Smooth muscle cell of the brain vasculature (primary cell): ENCODE results near the gene CCDC107.

Experiments used
- DNase-seq: peaks from one replicate; pipeline ENCODE4 v3.0.0-alpha.2; 2012; ENCODE audit warnings: low read depth, low spot score

CCDC107 gene

DNA sequence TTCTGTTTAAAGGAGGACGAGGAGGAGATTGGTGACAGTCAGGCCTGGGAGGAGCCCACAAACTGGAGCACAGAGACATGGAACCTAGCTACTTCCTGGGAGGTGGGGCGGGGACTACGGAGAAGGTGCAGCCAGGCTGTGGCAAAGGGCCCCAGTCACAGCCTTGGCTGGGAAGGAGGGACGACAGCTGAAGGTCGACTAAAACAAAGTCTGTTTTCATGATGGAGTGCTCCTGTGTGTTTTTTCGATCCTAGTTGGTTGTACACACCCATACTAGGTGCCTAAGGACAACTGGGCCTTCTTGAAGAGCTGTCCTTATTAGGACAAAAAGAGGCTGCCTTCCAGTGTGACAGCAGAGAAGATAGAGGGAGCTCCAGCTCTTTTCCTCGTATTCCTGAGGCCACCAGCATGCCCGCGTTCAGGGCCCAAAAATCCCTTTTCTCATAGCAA, 2.9 kb downstream of the CCDC107 start:
- no peak for DNase-seq

DNA sequence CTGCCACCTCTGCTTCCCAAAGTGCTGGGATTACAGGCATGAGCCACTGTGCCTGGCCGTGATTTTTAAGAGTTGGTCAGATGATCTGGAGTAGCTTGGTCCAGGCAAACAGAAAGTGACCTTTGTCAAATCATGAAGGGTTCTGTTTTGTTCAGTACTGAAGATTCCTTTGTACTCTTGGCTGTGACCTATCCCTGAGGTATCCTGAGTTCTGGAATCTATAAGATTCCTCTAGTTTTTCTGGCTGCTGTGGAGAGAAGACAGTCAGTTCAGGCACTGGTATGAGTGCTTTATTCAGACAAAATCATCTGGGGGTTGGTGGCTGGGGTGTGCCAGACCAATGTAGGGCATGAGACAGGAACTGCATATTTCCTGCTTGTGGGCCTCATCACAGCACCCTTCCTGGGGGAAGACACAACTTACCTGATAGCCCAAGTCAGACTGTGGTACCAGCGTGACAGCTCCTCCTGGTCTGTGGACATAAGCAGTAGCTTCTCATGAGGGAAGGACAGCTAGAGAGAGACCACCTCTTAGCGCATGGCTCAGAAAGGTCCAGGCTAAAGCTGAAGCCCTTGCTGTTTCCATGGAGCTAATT, 3.8 kb downstream of the CCDC107 start:
- DNase-seq: no peak

DNA sequence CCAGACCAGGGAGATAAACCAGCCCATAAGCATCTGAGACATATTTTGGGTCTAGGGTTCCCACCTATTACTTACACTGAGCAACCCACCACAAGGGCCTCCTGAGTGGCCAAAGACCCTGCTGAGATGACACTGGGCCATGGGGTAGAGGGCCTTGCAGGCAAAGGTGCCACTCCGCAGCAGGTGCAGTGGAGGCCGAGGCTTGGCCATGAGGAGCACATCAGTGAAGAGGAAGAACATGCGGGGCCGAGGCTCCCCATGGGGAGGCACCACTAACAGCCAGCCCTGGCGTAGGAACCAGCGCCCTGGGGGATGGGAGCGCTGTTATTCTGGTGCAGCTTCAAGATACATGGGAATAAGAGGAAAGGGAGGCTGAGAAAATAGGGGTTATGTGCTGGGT, 4.3 kb downstream of the CCDC107 start:
- no peak for DNase-seq

DNA sequence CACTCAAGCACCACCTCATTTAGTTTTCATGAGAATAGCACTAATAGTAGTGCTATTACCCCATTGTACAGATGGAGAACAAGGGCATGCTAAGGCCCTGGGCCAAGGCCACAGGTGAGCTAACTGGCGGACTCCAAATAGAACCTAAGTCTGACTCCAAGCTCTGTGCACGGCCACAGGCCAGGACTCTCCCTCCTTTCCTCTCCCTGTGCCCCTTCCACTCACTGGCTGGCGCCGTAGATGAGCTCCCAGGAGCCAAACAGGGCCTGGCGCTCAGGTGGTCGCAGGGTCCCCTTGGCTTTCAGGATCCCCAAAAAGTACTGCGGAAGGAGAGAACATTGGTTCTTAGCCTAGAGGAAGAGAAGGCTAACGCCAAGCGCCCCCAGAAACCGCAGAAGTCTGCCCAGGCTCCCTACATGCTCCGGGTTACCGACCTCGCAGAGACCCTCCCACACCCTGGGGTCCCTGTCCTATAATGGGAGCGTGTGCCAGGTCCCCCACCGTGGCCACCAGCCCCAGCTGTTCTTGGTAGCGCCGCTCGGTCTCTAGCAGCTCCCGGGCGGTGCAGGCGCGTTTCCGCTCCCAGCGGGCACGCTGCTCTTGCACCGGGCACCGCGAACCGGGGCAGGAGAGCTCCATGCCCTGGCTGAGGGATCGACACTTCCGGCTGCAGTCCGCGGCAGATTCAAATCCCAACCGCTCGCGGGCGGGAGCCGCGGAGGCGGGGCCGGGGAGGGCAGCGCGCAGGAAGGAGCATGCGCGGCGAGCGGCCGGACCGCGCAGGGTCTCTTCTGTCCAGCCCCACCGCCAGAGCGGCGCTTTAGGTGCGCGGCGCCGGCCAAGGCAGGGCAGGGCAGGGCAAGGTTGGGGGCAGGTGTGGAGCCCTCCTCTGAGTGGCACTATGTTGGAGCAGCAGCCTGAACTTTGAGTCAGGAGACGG, 6.7 kb downstream of the CCDC107 start, which contains the start of gene ARHGEF39:
Gene ARHGEF39, minus strand, starts transcription at position 665 of the 940 bp plus-strand sequence. Its CDS starts 26 bp downstream, at position 639.
- no peak for DNase-seq

- DNase-seq: no peak
Observed at GRCh38 chr9:35665471-35665818, 7.4 kb downstream of the CCDC107 start.

- no peak for DNase-seq
Observed at GRCh38 chr9:35666045-35666444, 8.0 kb downstream of the CCDC107 start.

- no peak for DNase-seq
Observed at GRCh38 chr9:35666549-35666948, 8.5 kb downstream of the CCDC107 start.

GRCh38 chr9:35667939-35668338, 9.8 kb downstream of the CCDC107 start:
- DNase-seq: no peak

DNA sequence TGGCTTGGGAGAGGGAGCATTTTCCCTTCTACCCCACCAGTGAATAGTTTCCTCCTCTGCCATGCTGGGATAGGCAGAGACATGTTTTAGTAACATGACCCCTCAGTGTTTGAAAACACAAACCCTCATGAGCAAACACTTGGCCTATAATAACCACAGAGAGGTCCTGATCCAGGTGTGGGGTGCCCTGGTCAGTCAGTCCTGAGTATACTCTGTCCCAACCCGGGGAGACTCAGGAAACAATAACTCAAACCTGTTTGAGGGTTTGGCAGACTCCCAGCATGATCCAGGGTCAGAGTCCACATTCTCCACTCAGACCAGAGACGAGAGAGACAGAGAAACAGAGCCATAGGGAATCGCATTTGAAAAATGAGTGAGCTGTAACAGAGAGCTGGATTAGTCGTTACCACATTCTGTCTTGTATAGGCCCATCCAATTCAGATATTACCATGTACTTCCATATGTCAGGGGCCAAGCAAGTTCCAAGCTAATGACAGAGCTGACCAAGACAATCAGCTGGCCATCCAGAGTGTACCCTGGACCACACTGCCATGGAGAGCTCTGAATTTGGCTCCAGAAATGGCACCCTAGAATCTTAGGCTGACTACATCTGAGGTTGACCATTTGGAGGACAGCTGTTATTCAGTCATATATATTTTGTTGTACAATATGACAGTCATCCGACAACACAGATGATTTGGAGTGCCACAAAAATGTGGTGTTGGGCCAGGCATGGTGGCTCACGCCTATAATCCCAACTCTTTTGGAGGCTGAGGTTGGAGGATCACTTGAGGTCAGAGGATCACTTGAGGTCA, 11.4 kb downstream of the CCDC107 start:
- no peak for DNase-seq

- no peak for DNase-seq
Observed at GRCh38 chr9:35673132-35674024, 15.3 kb downstream of the CCDC107 start, which contains the start of gene CA9. Gene CA9, plus strand, starts transcription at chr9:35673928. Its CDS starts 32 bp downstream, at chr9:35673960.

GRCh38 chr9:35674025-35674361, 15.9 kb downstream of the CCDC107 start:
- no peak for DNase-seq

GRCh38 chr9:35675204-35675603, 17.1 kb downstream of the CCDC107 start:
- DNase-seq: no peak

DNA sequence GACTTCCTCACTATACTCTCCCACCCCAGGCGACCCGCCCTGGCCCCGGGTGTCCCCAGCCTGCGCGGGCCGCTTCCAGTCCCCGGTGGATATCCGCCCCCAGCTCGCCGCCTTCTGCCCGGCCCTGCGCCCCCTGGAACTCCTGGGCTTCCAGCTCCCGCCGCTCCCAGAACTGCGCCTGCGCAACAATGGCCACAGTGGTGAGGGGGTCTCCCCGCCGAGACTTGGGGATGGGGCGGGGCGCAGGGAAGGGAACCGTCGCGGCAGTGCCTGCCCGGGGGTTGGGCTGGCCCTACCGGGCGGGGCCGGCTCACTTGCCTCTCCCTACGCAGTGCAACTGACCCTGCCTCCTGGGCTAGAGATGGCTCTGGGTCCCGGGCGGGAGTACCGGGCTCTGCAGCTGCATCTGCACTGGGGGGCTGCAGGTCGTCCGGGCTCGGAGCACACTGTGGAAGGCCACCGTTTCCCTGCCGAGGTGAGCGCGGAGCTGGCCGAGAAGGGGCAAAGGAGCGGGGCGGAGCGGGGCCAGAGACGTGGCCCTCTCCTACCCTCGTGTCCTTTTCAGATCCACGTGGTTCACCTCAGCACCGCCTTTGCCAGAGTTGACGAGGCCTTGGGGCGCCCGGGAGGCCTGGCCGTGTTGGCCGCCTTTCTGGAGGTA, 17.8 kb downstream of the CCDC107 start:
- DNase-seq: no peak

- no peak for DNase-seq
Observed at GRCh38 chr9:35679091-35679490, 21.0 kb downstream of the CCDC107 start.

- DNase-seq: no peak
Observed at GRCh38 chr9:35679766-35680330, 21.8 kb downstream of the CCDC107 start.

DNA sequence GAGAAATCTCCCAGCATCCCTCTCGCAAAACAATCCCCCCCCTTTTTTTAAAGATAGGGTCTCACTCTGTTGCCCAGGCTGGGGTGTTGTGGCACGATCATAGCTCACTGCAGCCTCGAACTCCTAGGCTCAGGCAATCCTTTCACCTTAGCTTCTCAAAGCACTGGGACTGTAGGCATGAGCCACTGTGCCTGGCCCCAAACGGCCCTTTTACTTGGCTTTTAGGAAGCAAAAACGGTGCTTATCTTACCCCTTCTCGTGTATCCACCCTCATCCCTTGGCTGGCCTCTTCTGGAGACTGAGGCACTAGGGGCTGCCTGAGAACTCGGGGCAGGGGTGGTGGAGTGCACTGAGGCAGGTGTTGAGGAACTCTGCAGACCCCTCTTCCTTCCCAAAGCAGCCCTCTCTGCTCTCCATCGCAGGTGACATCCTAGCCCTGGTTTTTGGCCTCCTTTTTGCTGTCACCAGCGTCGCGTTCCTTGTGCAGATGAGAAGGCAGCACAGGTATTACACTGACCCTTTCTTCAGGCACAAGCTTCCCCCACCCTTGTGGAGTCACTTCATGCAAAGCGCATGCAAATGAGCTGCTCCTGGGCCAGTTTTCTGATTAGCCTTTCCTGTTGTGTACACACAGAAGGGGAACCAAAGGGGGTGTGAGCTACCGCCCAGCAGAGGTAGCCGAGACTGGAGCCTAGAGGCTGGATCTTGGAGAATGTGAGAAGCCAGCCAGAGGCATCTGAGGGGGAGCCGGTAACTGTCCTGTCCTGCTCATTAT, 22.4 kb downstream of the CCDC107 start:
- no peak for DNase-seq

- DNase-seq: no peak
Observed at GRCh38 chr9:35681341-35682002, 23.4 kb downstream of the CCDC107 start.

GRCh38 chr9:35682051-35682450, 24.0 kb downstream of the CCDC107 start:
- DNase-seq: no peak
